HG02943 (cell line): Measurements from ENCODE around the gene OR51E1.

Experiments
- ATAC-seq: cut with Tn5 transposase; IDR thresholded peaks from one replicate; pipeline ENCODE4 v1.9.1; 2021; ENCODE audit warnings: mild to moderate bottlenecking, low read depth, moderate library complexity; ENCODE audit not compliant: unreplicated experiment

Gene OR51E1

DNA sequence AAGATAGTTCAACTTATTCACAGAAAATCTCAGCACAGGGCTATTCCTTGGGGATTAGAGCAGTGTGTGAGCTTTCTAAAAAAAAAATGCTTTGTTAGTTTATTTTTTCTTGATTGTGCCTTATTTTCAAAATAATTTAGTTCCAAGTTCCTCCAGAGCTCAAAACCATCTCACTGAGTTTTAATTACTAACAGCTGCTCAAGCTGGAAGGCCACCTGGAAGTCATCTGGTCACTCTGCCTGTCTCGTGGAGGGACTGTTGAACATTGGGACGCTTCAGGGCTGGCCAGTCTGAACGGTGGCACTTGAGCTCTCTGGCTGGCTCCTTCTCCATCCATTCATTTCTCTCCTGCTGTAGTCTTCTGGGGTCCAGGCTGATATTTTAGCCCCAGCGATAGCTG lies 4.0 kb downstream of the OR51E1 start:
- ATAC-seq, result no peak

DNA sequence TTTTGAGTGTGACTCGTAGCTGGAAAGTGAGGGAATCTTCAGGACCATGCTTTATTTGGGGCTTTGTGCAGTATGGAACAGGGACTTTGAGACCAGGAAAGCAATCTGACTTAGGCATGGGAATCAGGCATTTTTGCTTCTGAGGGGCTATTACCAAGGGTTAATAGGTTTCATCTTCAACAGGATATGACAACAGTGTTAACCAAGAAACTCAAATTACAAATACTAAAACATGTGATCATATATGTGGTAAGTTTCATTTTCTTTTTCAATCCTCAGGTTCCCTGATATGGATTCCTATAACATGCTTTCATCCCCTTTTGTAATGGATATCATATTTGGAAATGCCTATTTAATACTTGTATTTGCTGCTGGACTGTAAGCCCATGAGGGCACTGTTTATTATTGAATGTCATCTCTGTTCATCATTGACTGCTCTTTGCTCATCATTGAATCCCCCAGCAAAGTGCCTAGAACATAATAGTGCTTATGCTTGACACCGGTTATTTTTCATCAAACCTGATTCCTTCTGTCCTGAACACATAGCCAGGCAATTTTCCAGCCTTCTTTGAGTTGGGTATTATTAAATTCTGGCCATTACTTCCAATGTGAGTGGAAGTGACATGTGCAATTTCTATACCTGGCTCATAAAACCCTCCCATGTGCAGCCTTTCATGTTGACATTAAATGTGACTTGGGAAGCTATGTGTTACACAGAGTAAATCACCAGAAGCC lies 11.0 kb downstream of the OR51E1 start:
- no peak for ATAC-seq

DNA sequence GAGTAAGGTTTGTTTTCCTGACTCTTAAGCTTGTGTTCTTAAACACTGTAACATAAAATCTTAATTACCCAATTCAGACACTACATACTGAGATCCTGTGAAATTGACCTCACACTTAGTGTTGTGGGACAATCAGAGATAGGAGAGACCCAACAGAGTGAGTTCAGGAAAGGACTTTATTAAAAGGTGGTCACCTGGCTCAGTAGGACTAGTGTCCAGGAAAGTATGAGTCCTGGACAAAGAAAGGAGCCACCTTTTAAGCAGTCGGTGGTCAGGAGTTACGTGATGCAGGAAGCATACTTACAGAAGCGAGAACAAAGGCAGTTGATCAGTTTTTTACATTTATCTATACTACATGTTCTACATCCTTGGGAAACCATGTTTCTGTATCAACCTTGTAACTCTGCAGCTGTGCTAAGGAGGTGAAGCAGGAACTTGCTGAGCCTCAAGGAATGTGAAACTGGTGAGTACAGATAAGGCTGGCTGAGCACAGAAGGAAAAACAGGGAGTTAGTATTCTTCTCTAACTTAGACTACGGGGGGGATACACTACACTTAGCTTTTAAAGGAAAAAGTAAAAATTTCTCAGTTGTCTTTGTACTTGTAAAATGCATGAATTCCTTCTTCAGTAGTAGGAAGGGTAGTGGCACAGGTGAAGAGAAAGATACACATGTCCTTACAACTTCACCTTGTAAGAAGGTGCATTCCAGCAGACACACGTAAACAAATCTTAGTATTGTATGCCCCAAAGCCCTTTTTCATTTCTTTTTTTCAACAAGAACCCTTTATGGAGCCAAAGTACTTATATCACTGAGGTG lies 15.1 kb downstream of the OR51E1 start:
- no peak for ATAC-seq

DNA sequence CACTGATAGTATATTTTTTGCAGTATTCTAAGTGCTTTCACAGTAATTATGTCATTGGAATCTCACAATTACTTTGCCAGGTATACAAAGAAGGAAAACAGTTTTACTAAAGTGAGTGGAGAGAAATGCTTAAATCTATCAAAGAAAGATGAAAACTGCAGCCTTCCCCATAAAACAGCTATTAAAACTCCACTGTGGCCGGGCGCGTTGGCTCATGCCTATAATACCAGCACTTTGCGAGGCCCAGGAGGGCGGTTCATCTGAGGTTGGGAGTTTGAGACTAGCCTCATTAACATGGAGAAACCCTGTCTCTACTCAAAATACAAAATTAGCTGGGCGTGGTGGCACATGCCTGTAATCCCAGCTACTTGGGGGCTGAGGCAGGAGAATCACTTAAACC lies 19.1 kb downstream of the OR51E1 start:
- ATAC-seq, result no peak

DNA sequence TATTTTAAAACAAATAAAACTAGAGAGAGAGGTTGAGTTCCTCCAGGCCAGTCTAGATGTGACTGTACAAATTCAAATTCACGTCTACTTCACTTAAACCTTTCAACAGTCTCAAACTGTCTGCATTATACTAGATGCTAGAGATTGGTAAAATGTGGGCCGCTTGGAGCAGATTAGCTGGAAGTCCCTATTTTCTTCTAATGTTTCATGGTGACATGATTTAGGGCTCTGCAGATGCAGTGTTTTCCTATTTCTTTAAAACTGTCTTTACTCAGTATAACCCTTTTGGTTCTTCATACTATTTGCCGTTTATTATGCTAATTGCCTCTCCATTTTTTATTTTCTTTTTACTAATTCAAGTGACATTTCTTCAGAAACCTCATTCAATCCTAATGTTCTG lies 20.4 kb downstream of the OR51E1 start:
- ATAC-seq, result no peak

DNA sequence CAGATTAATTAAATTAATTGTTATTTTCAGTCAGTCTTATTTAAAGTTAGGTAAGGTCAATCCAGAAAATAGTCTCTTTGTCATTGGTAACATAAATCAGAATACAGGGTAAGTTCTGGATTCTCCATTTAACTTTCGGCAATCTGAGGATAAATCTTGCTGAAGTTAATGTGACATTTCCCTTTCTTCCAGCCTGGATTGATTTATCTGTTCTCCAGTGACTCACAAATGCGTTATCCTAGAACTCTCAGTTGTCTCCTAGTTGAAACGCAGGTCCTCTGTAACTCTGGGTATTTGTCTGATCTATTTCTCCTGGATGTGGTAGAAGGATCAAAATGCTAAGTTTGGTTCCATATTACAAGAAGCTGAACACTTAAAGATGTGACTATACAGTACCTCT lies 21.0 kb downstream of the OR51E1 start:
- ATAC-seq, result no peak

DNA sequence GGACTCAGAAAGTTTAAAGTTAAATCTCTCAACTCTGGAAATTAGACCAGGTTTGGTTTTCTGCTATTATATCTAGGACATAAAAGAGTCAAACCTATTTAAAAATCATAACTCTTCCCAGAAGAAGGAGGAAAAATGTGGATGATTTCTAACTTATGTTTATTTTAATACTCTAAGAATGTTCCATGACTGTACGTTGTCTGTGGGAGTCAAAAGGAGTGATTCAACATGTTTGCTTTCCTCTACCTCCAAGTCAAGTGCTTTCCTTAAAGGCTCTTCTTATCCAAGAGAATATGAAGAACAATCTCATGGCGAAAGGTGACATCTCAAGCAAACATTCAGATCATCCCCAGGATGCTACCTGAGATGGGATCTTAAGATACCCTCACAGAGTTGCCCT lies 21.6 kb downstream of the OR51E1 start:
- no peak for ATAC-seq

DNA sequence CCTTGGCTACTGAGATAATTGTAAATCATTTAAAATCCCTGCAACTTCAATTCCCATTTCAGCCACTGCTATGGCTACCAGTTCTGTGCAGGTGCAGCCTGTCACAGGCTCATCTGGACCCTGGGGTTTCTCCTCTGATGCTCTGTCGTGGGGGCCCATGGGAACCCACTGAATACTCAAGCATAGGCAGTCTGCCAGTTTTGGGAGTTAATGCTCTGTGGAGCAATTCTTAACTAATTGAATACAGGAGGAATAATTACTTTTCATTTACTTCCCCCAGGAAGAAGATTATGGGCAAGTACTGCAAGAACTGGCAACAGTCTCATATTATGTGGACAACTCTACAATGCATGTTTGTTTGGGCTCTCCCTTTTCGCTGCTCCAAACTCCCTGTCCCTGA lies 28.0 kb downstream of the OR51E1 start:
- ATAC-seq, result no peak

DNA sequence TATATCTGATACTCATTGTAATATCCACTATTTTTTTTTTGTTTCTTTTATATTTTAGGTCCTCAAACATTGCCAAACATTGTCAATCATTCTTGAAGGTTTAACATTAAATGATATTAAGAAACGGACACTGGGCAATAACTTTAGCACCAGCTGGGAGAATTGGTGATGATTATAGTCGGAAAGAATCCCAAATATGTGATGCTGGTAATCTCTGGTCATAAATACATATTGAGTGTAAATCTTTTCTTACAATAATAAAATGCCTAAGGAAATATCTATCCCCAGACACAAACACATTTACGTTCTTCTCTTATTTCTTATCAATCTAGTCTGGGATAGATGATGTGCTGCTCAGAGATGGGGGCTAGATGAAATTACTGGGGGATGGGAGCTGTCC lies 28.7 kb downstream of the OR51E1 start:
- ATAC-seq, result no peak

DNA sequence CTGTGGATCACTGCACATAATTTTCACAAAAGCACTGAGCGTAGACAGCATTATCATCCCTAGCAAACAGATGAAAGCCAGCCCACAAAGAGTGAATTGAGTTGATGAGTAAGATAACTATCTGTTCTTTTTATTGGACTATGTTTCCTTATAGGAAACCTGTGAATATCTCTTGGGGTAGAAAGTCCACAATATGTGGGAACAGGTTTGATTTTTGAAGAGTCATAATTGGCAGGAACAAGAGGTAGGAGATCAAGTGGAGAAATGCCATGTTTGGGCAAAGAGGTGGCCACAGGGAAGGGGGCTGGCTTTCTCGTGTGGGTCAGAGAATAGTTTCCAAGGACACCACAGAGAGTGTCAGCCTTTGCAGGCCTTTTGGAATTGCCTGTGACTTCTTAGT lies 30.0 kb downstream of the OR51E1 start:
- ATAC-seq, result no peak

DNA sequence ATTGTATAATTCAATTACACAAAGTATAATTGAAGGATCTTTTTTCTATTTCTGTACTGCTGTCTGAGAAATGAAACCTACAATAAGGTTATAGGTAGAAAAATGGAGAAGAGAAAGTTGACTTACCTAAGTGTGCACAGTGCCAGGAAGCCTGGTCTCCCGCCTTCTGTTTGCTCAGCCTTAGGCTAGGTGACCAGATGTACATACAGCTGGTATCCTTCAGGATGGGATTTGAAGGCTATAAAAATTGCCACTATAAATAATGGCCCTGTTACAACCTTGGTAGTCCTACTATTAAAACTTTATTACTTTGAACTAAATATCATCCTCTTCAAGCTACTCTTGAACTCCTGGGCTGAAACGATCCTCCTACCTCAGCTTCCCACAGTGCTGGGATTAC lies 34.2 kb downstream of the OR51E1 start:
- no peak for ATAC-seq

DNA sequence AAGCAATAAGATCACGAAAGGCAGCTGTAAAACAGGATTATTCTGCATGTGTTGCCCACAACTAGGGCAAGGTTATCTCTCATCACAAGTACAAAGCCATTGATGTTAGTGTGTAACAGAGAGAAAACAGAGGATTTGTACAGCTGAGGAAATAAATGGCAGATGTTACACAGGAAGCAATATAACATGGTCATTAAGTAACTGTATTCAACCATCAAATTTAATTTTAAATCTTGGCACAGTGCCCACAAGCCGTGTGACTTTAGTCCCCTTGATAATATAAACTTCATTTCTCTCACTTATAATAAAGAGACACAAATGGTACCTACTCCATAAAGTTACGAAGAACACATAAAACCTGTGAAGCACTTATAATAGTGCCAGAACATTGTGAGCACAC lies 36.6 kb downstream of the OR51E1 start:
- no peak for ATAC-seq

DNA sequence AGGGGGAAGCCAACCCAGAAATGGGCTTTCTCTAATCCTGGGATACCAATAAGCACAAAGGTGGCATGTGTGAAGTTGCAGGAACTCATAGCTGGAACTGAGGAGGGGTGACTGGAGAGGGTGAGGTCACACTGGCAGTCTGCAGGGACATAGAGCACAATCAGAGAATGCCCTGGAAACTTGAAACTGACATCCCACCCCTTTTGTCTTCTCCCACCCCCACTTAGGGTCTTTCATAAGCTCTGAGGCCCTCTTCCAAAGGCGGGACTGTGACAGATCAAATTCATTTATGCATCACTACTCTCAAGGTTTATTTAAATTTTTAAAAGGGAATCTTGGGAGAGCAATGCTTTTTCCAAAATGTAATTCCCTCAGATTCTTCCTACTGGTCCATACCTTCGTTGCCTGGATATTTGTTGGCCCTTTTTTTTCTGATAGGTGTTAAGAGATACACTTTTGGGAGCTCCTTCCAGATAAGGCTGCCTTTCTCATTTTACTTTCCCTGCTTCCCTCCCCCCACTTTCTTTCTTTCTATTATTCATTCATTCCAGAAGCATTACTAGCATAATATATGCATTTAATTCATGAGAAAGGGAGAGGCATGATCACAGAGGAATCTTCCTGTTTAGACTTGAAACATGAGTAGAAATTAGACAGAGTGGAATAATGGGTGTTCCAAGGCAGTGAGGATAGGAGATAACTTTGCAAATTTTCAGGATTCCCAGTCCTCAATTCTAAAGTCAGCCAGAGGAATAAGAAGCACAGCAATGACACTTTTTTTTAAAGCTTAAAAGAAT lies 39.0 kb downstream of the OR51E1 start:
- no peak for ATAC-seq

DNA sequence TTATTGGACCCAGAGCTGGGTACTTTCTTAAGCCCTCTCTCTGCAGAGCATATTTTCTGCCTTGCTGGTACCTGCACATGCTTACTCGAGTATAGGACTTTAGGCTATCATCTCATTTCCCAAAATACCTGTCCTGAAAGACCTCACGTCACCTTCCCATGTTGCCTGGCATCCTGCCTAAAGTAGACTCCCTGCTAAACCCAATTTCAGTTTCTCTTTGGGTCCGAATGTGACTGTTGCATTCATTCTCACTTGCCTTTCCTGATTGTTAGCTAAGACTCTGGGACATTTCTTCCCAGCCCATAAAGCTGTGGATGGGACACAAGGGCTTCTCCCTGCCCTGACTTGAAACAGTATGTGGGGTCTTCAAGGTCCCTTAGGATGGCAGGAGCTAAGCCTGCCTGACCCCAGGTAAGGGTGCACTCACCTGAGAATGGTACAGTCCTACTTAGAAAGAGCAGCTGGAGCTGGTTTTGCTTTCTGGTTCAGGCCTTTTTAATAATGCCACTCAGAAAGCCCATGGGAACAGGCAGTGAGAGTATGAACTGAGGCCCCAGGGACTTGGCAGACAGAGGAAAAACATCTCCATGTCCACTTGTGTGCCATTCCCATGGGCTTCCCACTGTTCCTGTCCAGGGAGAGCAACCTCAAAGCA lies 41.0 kb downstream of the OR51E1 start:
- ATAC-seq, result no peak

DNA sequence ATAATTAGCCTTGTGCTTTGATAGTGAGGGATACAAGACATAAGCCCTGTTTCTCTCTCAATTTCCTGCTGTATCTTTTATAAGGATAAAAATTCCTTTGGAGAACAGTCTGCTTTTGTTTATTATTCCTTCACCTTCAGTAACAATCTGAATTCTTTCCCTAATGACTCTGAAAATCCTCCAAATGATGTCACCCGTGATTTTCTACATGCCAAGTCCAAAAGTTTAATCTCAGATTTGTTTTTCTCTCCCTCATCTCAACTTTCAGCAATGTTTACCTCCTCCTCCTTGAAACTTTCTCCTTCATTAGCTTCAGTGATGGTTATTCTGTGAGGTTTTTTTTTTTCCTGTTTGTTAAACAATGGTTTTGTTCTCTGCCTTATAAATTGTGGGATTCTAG lies 51.7 kb downstream of the OR51E1 start:
- ATAC-seq, result no peak

DNA sequence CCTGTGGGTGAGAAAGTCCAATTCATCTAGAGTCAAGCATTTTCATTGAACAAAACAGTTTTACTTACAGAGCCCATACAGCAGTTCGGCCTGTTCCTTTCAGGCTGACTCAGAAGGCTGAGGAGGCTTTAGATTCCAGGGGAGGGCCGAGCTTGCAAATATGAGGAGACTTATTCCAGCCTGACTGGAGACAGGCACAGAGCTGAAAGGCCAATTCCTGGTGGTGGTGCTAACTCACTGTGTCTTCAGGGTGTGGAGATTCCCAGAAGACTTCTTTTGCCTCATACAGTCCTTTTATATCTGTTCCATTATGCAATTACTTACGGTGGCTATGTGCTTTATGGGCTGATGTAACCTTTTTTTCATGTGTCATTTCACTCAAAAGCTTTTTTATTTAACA lies 53.8 kb downstream of the OR51E1 start, which contains the start of gene OR51E2:
OR51E2 (minus strand) TSS at position 269 of the 400 bp plus-strand sequence. CDS start 15,142 bp downstream, outside the sequence.
- no peak for ATAC-seq

DNA sequence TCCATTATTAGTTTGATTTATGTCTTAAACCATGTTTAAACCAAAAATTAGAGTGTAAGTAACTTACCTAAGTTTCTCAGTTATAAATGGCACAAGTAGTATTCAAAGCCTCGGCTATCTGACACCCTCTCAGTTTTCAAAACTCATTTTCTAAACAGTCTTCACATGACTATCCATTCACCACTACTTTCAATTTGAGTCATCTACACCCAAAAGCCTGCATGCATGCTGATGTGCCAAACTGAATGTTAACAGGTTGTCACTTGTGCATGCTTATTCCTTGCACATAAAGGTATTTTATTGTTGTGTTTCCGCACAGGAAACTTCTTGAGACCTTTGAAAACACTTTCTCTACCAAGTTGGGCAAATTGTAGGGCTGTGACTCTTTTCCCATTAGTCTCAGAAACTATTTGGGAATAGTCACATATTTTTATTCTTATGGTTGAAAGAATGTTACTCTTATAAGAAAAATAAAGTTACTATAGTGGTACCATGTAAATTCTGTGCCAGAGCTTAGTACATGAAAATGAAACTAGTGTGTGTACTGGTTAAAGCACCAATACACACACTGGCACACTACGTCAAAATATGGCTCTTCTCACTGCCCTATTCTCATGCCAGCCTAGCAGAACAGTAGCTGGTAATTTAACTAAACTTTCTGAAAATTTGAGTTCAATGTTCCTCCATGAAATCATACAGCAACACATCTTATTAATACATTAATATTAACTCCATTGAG lies 56.1 kb downstream of the OR51E1 start:
- peak; percentile 89 for ATAC-seq

DNA sequence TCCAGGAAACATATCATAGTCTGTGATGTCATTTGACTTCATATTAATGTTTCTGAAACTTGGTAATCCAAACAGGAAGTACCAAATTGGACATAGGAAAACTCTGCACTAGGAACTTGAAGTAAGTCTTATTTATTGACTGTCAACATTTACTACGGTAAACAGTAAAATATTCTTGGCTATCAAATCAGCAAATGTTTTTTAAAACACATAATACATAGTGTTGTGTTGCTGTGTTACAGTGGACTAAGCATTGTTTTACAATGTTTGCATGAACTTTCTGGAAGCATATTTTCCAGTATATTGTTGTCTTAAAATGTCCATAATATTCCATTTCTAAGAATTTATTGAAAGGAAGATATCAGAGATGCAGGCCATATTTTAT lies 56.6 kb downstream of the OR51E1 start:
- no peak for ATAC-seq

DNA sequence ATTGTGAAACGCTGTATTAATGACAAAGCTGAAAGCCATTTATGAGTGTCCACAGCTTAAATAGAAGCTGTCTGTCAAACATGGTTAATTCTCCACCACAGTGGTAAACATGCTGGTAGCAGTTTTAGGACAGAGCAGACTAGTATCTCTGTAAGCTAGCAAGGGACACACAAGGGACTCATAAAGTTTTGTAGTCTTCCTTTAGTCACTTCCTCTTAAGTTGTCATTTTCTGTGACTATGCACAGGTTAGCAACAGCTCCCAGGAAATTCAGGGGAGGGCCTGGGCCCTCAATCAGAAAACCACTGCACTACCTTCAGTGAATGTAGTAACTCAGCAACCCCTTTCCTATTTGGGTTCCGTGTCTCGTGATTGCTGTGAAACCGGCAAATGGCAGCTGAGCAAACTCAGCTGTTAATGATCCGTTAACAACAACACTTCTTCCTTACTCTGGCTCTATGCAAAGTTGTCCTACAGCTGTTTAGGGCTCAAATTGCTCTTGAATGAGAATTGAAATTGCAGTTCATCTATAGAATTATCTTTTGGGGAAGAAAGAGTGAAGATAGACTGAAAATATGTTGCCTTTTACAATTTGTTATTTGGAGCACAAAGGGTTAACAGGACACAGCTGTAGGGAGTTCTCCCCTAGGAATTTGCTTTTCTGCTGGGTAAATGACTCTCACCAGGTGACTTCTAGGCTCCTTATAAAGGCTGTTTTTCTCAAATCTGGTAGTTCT lies 60.4 kb downstream of the OR51E1 start, which contains the start of gene MMP26:
MMP26 (plus strand) TSS at position 731 of the 736 bp plus-strand sequence.
- ATAC-seq, result no peak
